Ramos (cell line): Measurements from ENCODE around the gene SULT1B1.

Experiments used
- in situ Hi-C: fragments of 300-500 bp; cut with MboI; formaldehyde crosslinking; loops from one replicate; pipeline ENCODE4 v1.14.3; 2022; ENCODE audit warnings: low sequenced_read_pairs; ENCODE audit not compliant: unreplicated experiment

Gene SULT1B1

DNA sequence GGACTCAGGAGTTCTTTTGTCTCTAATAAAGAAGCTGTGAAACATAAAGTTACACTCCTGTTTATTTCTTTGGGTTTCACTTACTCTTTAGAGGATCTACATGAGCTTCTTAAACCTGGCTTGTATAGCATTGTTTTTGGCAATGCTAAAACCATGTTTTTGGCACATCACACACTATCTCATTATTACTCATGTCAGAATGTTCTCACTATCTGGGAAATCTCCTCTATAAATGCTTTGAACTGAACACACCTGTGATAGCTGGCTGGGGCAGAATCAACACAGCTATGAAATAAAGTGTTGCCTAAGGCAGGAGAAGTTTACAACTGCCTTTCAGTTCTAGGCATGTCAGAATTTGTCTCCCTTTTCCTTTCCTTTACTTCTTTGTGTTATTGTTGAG lies 52.6 kb downstream of the SULT1B1 start:
- in situ Hi-C loops: no loop called here

DNA sequence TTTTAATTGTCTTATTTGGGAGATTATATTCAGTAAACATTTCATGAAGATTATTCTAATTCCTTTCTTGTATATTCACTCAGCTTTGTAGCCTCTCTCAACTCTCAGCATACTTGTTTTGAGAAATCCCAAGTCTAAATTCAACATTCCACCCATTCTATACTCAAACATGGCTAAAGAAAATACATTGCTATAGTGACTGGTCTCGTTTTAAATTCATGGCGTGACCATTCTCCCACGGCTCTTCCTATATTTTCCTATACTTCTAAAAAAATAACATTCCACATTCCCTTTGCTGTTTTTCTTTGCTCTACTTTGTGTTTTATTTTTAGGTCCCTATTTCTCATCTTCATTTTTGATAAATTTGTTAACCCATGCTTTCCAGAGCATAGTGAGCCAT lies 58.2 kb downstream of the SULT1B1 start:
- in situ Hi-C loops: no loop called here

DNA sequence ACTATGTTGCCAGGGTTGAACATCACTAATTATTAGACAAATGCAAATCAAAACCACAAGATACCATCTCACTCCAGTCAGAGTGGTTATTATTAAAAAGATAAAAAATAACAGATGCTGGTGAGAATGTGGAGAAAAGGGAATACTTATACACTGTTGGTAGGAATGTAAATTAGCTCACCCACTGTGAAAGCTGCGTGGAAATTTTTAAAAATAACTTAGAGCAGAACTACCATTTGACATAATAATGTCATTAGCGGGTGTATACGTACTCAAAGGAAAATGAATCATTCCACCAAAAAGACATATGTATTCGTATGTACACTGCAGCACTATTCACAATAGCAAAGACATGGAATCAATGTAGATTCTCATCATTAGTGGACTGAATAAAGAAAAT lies 58.7 kb downstream of the SULT1B1 start:
- in situ Hi-C loops: no loop called here

DNA sequence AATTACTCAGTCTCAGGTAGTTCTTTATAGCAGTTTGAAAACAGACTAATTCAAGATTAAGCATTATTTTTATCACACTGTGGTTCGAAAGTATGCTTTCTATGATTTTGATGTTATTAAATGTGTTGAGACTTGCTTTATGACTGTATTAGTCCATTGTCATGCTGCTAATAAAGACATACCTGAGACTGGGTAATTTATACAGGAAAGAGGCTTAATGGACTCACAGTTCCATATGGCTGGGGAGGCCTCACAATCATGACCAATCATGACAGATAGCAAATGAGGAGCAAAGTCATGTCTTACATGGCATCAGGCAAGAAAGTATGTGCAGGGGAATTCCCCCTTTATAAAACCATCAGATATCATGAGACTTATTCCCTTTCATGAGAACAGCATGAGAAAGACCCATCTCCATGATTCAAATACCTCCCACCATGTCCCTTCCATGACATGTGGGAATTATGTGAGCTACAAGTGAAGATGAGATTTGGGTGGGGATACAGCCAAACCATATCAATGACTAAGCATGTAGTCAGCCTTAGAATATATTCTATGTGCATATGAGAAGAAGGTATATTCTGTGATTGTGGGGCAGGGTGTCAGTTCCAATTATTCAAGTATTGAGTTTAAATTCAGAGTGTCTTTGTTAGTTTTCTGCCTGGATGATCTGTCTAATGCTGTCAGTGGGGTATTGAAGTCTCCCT lies 62.7 kb downstream of the SULT1B1 start:
- in situ Hi-C loops: loop anchor here (25.0 kb wide), 1 partner anchor 815 kb away; the partner anchor contains the start of gene AMTN

DNA sequence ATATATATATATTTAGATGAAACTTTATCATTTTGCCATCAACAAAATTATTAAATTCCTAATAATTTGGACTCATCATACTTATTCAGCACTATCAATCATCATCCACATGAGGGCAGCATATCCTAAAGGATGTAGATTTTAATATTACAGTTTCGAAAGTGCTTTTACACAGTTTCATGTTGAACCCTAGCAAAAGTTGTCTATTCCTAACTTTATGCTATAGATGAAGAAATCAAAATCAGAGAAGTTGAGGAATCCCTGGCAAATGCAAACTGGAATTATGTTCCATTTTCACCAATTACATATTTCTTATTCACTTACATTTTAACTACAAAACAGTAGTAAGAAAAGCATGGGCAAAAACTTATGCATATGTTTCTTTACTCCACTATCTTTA lies 70.8 kb downstream of the SULT1B1 start:
- in situ Hi-C loops: loop anchor here (25.0 kb wide), 1 partner anchor 823 kb away; the partner anchor contains the start of gene AMTN

DNA sequence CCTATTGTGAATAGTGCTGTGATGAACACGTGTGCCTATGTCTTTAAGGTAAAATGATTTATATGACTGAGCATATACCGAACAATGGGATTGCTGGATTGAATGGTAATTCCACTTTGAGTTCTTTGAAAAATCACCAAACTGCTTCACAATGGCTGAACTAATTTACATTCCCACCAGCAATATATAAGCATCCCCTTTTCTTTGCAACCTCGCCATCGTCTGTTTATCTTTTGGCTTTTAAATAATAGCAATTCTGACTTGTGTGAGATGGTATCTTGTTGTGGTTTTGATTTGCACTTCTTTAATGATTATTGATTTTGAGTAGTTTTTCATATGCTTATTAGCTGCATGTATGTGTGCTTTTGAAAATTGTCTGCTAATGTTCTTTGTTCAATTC lies 75.6 kb downstream of the SULT1B1 start:
- in situ Hi-C loops: loop anchor here (25.0 kb wide), 1 partner anchor 827 kb away; the partner anchor contains the start of gene AMTN
